Liver (tissue), 9 donors: ENCODE measurements around the gene NDRG4. TPM values are rescaled to one million over a fixed set of nuclear protein-coding genes. Genes with fewer than 3 reads are reported as not detected.
A peak's percentile ranks its signal among the peaks of the same experiment; 100 is the strongest.

Source experiments
- DNase-seq: peaks from one replicate; pipeline ENCODE4 v3.0.0-alpha.2; 2017; ENCODE audit warnings: low spot score
- H3K27ac ChIP-seq, 2 donors: one replicate each; pipeline ENCODE4 v1.7.0; 2013; ENCODE audit warnings: inconsistent platforms in 2 of 2, low read length in 2 of 2, control low read depth in 1 of 2, low read depth in 1 of 2, mild to moderate bottlenecking in 1 of 2
- H3K27me3 ChIP-seq, 4 donors: one replicate each; pipeline versions ENCODE4 v1.6.1 to v1.7.0; 2013; ENCODE audit warnings: low read length in 3 of 4, inconsistent platforms in 1 of 4, mild to moderate bottlenecking in 1 of 4, moderate library complexity in 1 of 4; ENCODE audit not compliant: control insufficient read depth in 4 of 4, insufficient read depth in 4 of 4
- H3K36me3 ChIP-seq, 4 donors: one replicate each; pipeline versions ENCODE4 v1.6.1 to v1.7.0; 2013; ENCODE audit warnings: low read length in 3 of 4, mild to moderate bottlenecking in 3 of 4, low read depth in 1 of 4, moderate library complexity in 1 of 4; ENCODE audit not compliant: control insufficient read depth in 4 of 4, insufficient read depth in 3 of 4
- H3K4me1 ChIP-seq, 4 donors: one replicate each; pipeline versions ENCODE4 v1.6.1 to v1.7.0; 2013; ENCODE audit warnings: low read length in 3 of 4, mild to moderate bottlenecking in 3 of 4, moderate library complexity in 1 of 4; ENCODE audit not compliant: control insufficient read depth in 4 of 4, insufficient read depth in 4 of 4
- H3K4me3 ChIP-seq, 3 donors: one replicate each; pipeline versions ENCODE4 v1.6.1 to v1.7.0; 2013; ENCODE audit warnings: low read length in 3 of 3, control low read depth in 1 of 3, low read depth in 1 of 3, mild to moderate bottlenecking in 1 of 3
- H3K9ac ChIP-seq, 2 donors: one replicate each; pipeline ENCODE4 v1.7.0; 2013; ENCODE audit warnings: low read length in 2 of 2, mild to moderate bottlenecking in 2 of 2, moderate library complexity in 2 of 2, control low read depth in 1 of 2, low read depth in 1 of 2
- H3K9me3 ChIP-seq, 4 donors: one replicate each; pipeline versions ENCODE4 v1.6.1 to v1.7.0; 2013; ENCODE audit warnings: low read length in 3 of 4; ENCODE audit not compliant: control insufficient read depth in 4 of 4
- ATF3 ChIP-seq: IDR thresholded peaks from 2 replicates; pipeline ENCODE4 v1.6.1; 2016; ENCODE audit warnings: antibody characterized with exemption
- CTCF ChIP-seq: fragments of 150-350 bp; IDR thresholded peaks from 2 replicates; pipeline ENCODE4 v1.5.1; 2017; ENCODE audit warnings: improper control_type of control experiment, low read depth, low read length; ENCODE audit not compliant: missing input control
- EGR1 ChIP-seq, 2 donors: IDR thresholded peaks; 2 replicates each; pipeline ENCODE4 v1.6.1; 2016 to 2018; ENCODE audit warnings: antibody characterized with exemption in 2 of 2, low read depth in 2 of 2
- FOXA2 ChIP-seq: IDR thresholded peaks from 2 replicates; pipeline ENCODE4 v1.6.1; 2016; ENCODE audit warnings: antibody characterized with exemption
- GABPA ChIP-seq, 2 donors: IDR thresholded peaks in 1 of 2; conservative IDR thresholded peaks in 1 of 2; 2 replicates each; pipeline ENCODE4 v1.6.1; 2016; ENCODE audit warnings: antibody characterized with exemption in 2 of 2, mild to moderate bottlenecking in 1 of 2, moderate library complexity in 1 of 2
- HNF4A ChIP-seq, 2 donors: conservative IDR thresholded peaks; 2 replicates each; pipeline ENCODE4 v1.6.1; 2016; ENCODE audit warnings: antibody characterized with exemption in 2 of 2, mild to moderate bottlenecking in 2 of 2
- HNF4G ChIP-seq: IDR thresholded peaks from 2 replicates; pipeline ENCODE4 v1.6.1; 2016; ENCODE audit warnings: antibody characterized with exemption
- JUND ChIP-seq, 2 donors: IDR thresholded peaks; 2 replicates each; pipeline ENCODE4 v1.6.1; 2016; ENCODE audit warnings: antibody characterized with exemption in 2 of 2
- MAX ChIP-seq: IDR thresholded peaks from 2 replicates; pipeline ENCODE4 v1.6.1; 2016; ENCODE audit warnings: antibody characterized with exemption
- NR2F2 ChIP-seq: IDR thresholded peaks from 2 replicates; pipeline ENCODE4 v1.6.1; 2016; ENCODE audit warnings: antibody characterized with exemption
- RAD21 ChIP-seq, 2 donors: IDR thresholded peaks; 2 replicates each; pipeline ENCODE4 v1.6.1; 2016; ENCODE audit warnings: antibody characterized with exemption in 2 of 2, mild to moderate bottlenecking in 2 of 2
- RXRA ChIP-seq, 2 donors: IDR thresholded peaks; 2 replicates each; pipeline ENCODE4 v1.6.1; 2017 to 2018; ENCODE audit warnings: antibody characterized with exemption in 2 of 2, mild to moderate bottlenecking in 1 of 2
- TAF1 ChIP-seq: conservative IDR thresholded peaks from 2 replicates; pipeline ENCODE4 v1.6.1; 2016; ENCODE audit warnings: antibody characterized with exemption, mild to moderate bottlenecking
- YY1 ChIP-seq: IDR thresholded peaks from 2 replicates; pipeline ENCODE4 v1.6.1; 2016; ENCODE audit warnings: antibody characterized with exemption, mild to moderate bottlenecking
- WGBS: extraction: QIAGEN DNeasy Blood & Tissue Kit; methylation state at CpG from one replicate; pipeline ENCODE4 v1.1.7; 2013; 5-methylcytosine and 5-hydroxymethylcytosine counted together
- polyA plus RNA-seq, 2 donors: library from polyadenylated mRNA; stranded (reverse) in 1 of 2; unstranded in 1 of 2; fragments of 200-250 nt in 1 of 2; fragments of >200 nt in 1 of 2; fragmentation: Nextera tagmentation in 1 of 2; extraction: Ambion mirVana in 1 of 2; gene quantifications; one replicate each; pipeline versions ENCODE4 v1.2.1 to v1.2.3, GENCODE V29; 2013 to 2015
- total RNA-seq, 2 donors: library from RNA; depleted of rRNA; stranded (reverse); fragments of >200 nt; gene quantifications; one replicate each; pipeline ENCODE4 v1.2.3, GENCODE V29; 2014
- TF ChIP-seq, protein P1 (sequence below): IDR thresholded peaks from 2 replicates; pipeline ENCODE4 v1.6.1; 2016; ENCODE audit warnings: antibody characterized with exemption, mild to moderate bottlenecking
- donor health status: healthy.
- donor health status: healthy.
- donor health status: healthy.
- donor health status: healthy.
- donor health status: healthy.

The NDRG4 gene
- total and polyA plus RNA-seq, 4 donors: 0.40 to 1.1 (median 0.86) TPM

GRCh38 chr16:58499092-58499511 lies 841 bp upstream of the NDRG4 start (continued):
- TF ChIP-seq EGR1 (IDR thresholded peaks at IDR 0.05; ENCODE audit: low read depth in 2 of 2) (no peak), HNF4G (no peak), NR2F2 (no peak), FOXA2 (no peak), MAX (no peak), RXRA (IDR thresholded peaks at IDR 0.05) (no peak), ATF3 (no peak)

DNA sequence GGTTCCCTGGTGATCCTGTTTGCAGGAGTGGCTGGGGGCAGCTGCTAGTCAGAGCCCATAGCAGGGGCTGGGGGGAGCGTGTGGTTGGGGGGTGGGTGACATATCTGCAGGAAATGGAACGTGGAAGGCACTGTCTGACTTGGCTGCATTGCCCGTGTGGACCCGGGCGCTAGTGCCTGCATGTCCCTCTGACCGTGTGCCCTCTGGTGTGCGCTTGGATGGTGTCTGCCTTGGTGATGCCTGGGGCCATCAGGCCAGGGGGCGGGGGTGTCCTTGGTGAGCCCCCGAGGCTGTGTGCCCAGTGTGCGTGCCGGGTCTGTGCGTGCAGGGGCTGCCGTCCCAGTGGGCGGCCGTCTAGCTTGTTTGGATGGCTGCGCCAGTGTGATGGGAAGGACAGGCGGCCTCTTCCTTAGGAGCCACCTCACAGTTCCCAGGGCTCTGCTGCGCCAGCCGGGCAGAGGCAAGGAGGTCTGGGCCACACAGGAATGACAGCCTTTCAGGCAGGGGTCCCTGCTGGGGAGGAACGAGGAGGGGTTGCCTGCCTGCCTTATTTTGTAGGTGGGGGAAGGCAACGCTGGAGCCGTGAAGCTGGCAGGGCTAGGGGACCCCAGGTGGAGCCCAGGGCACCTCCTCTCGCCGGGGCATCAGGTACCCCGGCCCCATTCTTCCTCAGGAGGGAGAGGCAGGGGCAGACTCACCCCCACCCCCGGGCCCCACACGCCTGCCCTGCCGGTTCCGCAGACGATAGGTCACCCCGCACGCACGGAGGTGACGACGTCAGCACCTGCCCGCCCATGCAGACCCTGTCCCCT lies 693 bp downstream of the NDRG4 start:
- Histone ChIP-seq H3K27me3 (peaks cover 0 to 6% (median 1%) of the 10 kb centered on the region in 4 donors), H3K27ac (no peak overlapping the region), H3K36me3 (no peaks in the 10 kb centered on the region), H3K9ac (no peak overlapping the region), H3K4me3 (peak overlapping the region in 1 of 3 donors; percentile 15), H3K4me1 (peaks cover 0 to 7% (median 6%) of the 10 kb centered on the region in 4 donors), H3K9me3 (no peaks in the 10 kb centered on the region)
- no peak for TF ChIP-seq TAF1
- TF ChIP-seq GABPA (IDR thresholded peaks at IDR 0.05 in 1 of 2, conservative IDR thresholded peaks at IDR 0.05 in 1 of 2): no peak
- TF ChIP-seq HNF4G: no peak
- TF ChIP-seq YY1: no peak
- TF ChIP-seq HNF4A (conservative IDR thresholded peaks at IDR 0.05): no peak
- TF ChIP-seq MAX: no peak
- no peak for TF ChIP-seq FOXA2
- TF ChIP-seq ATF3: no peak
- no peak for TF ChIP-seq RAD21 (IDR thresholded peaks at IDR 0.05)
- TF ChIP-seq JUND (IDR thresholded peaks at IDR 0.05): no peak
- no peak for TF ChIP-seq EGR1 (IDR thresholded peaks at IDR 0.05; ENCODE audit: low read depth in 2 of 2)
- no peak for TF ChIP-seq CTCF
- TF ChIP-seq, protein P1, sequence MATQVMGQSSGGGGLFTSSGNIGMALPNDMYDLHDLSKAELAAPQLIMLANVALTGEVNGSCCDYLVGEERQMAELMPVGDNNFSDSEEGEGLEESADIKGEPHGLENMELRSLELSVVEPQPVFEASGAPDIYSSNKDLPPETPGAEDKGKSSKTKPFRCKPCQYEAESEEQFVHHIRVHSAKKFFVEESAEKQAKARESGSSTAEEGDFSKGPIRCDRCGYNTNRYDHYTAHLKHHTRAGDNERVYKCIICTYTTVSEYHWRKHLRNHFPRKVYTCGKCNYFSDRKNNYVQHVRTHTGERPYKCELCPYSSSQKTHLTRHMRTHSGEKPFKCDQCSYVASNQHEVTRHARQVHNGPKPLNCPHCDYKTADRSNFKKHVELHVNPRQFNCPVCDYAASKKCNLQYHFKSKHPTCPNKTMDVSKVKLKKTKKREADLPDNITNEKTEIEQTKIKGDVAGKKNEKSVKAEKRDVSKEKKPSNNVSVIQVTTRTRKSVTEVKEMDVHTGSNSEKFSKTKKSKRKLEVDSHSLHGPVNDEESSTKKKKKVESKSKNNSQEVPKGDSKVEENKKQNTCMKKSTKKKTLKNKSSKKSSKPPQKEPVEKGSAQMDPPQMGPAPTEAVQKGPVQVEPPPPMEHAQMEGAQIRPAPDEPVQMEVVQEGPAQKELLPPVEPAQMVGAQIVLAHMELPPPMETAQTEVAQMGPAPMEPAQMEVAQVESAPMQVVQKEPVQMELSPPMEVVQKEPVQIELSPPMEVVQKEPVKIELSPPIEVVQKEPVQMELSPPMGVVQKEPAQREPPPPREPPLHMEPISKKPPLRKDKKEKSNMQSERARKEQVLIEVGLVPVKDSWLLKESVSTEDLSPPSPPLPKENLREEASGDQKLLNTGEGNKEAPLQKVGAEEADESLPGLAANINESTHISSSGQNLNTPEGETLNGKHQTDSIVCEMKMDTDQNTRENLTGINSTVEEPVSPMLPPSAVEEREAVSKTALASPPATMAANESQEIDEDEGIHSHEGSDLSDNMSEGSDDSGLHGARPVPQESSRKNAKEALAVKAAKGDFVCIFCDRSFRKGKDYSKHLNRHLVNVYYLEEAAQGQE: no peak
- 10% methylated on average over 36 of the region's 36 CpGs for WGBS
- DNase-seq: no peak
